Body of pancreas (tissue), 4 donors: Measurements from ENCODE around the gene COTL1.

Experiments
- CTCF ChIP-seq, 7 experiments: fragments of 450-650 bp in 4 of 7; fragments of 200-600 bp in 3 of 7; sonication (generic) in 3 of 7; IDR thresholded peaks; one replicate each; pipeline ENCODE4 v1.5.1; 2016 to 2019; ENCODE audit warnings: antibody characterized with exemption in 7 of 7
- POLR2A ChIP-seq, 3 donors: fragments of 450-650 bp; IDR thresholded peaks; one replicate each; pipeline ENCODE4 v1.6.1; 2016; ENCODE audit warnings: antibody characterized with exemption in 3 of 3, mild to moderate bottlenecking in 2 of 3

- no peak for TF ChIP-seq CTCF (IDR thresholded peaks at IDR 0.05)
- TF ChIP-seq POLR2A (IDR thresholded peaks at IDR 0.05): no peak
Measured at GRCh38 chr16:84662471-84662870, 44.6 kb upstream of the COTL1 start.
